ENCODE data around the gene P2RY11.

- no peak for TF ChIP-seq CTCF (IDR thresholded peaks at IDR 0.05)
- no peak for TF ChIP-seq POLR2A (IDR thresholded peaks at IDR 0.05)
- no peak for TF ChIP-seq POLR2AphosphoS5 (IDR thresholded peaks at IDR 0.05)
- no peak for TF ChIP-seq EP300 (IDR thresholded peaks at IDR 0.05; ENCODE audit: low read depth)
Observed at GRCh38 chr19:10159610-10160009, 48.1 kb downstream of the P2RY11 start.
